Measurements from ENCODE around the gene SOX18.

The SOX18 gene

GRCh38 chr20:64065974-64066343, 16.5 kb upstream of the SOX18 start:
- TF ChIP-seq FOXP2 (optimal IDR thresholded peaks at IDR 0.05; ENCODE audit: borderline replicate concordance, extremely low read depth, extremely low read length, insufficient read depth), result no peak
- no peak for TF ChIP-seq TAF1 (IDR thresholded peaks at IDR 0.05; ENCODE audit: borderline replicate concordance, insufficient read depth, low read length)
- TF ChIP-seq SIN3A (IDR thresholded peaks at IDR 0.05; ENCODE audit: borderline replicate concordance, insufficient read depth, low read length), result no peak
- TF ChIP-seq REST (IDR thresholded peaks at IDR 0.05; ENCODE audit: insufficient read depth in 1 of 2, low read depth in 2 of 2, low read length in 2 of 2), result no peak
- no peak for TF ChIP-seq POLR2AphosphoS5 (IDR thresholded peaks at IDR 0.05; ENCODE audit: low read depth, low read length)

GRCh38 chr20:64065062-64065973, 15.9 kb upstream of the SOX18 start:
- TF ChIP-seq TAF1 (IDR thresholded peaks at IDR 0.05; ENCODE audit: borderline replicate concordance, insufficient read depth, low read length) (no peak), POLR2AphosphoS5 (IDR thresholded peaks at IDR 0.05; ENCODE audit: low read depth, low read length) (no peak)

GRCh38 chr20:64064145-64064698, 14.8 kb upstream of the SOX18 start:
- no peak for TF ChIP-seq REST (IDR thresholded peaks at IDR 0.05; ENCODE audit: insufficient read depth in 1 of 2, low read depth in 2 of 2, low read length in 2 of 2)
- no peak for TF ChIP-seq FOXP2 (optimal IDR thresholded peaks at IDR 0.05; ENCODE audit: borderline replicate concordance, extremely low read depth, extremely low read length, insufficient read depth)
- TF ChIP-seq SIN3A (IDR thresholded peaks at IDR 0.05; ENCODE audit: borderline replicate concordance, insufficient read depth, low read length), result no peak
- no peak for TF ChIP-seq POLR2AphosphoS5 (IDR thresholded peaks at IDR 0.05; ENCODE audit: low read depth, low read length)
- no peak for TF ChIP-seq TAF1 (IDR thresholded peaks at IDR 0.05; ENCODE audit: borderline replicate concordance, insufficient read depth, low read length)

- TF ChIP-seq REST (IDR thresholded peaks at IDR 0.05; ENCODE audit: insufficient read depth in 1 of 2, low read depth in 2 of 2, low read length in 2 of 2) (no peak), FOXP2 (optimal IDR thresholded peaks at IDR 0.05; ENCODE audit: borderline replicate concordance, extremely low read depth, extremely low read length, insufficient read depth) (no peak), SIN3A (IDR thresholded peaks at IDR 0.05; ENCODE audit: borderline replicate concordance, insufficient read depth, low read length) (no peak)
These were observed 14.1 kb upstream of the SOX18 start for GRCh38 chr20:64063389-64064144.

- TF ChIP-seq TAF1 (IDR thresholded peaks at IDR 0.05; ENCODE audit: borderline replicate concordance, insufficient read depth, low read length), result no peak
- peak; percentile 96 for TF ChIP-seq FOXP2 (optimal IDR thresholded peaks at IDR 0.05; ENCODE audit: borderline replicate concordance, extremely low read depth, extremely low read length, insufficient read depth)
- TF ChIP-seq POLR2AphosphoS5 (IDR thresholded peaks at IDR 0.05; ENCODE audit: low read depth, low read length), result peak; percentile 62; the same call in 1 of the 2 replicates
- TF ChIP-seq REST (IDR thresholded peaks at IDR 0.05; ENCODE audit: insufficient read depth in 1 of 2, low read depth in 2 of 2, low read length in 2 of 2), result no peak
- TF ChIP-seq SIN3A (IDR thresholded peaks at IDR 0.05; ENCODE audit: borderline replicate concordance, insufficient read depth, low read length), result no peak
These were observed 13.4 kb upstream of the SOX18 start, which contains the start of gene TCEA2 for GRCh38 chr20:64062596-64063388. Gene TCEA2 (plus strand): TSS chr20:64063198. CDS start chr20:64063313, 115 bp downstream.
